Activated CD8-positive, alpha-beta T cell treated with anti-CD3 and anti-CD28 coated beads for 36 hours (primary cell): ENCODE data around the gene BDP1. TPM values are rescaled to one million over a fixed set of nuclear protein-coding genes. Genes with fewer than 3 reads are reported as not detected.

Experiments
- ATAC-seq: fragments of 200-7000 bp; cut with Tn5 transposase; one replicate; pipeline ENCODE4 v1.10.0; 2021; ENCODE audit warnings: mild to moderate bottlenecking, moderate library complexity
- CTCF ChIA-PET: fragments of 350-600 bp; sonication (Branson Sonifier 250); formaldehyde crosslinking; loops from one replicate; lab custom pipeline; 2021; ENCODE audit warnings: antibody characterized with exemption; lab: Charles Lee
- POLR2A ChIA-PET: fragments of 350-600 bp; sonication (Branson Sonifier 250); formaldehyde crosslinking; loops from one replicate; lab custom pipeline; 2021; ENCODE audit warnings: antibody characterized with exemption; lab: Charles Lee
- DNase-seq: peaks from one replicate; pipeline ENCODE4 v3.0.0-alpha.2; 2020
- H3K27ac Mint-ChIP-seq: one replicate; pipeline ENCODE4 v1.8.0; 2021; ENCODE audit warnings: mild to moderate bottlenecking, mixed read lengths
- H3K27me3 Mint-ChIP-seq: one replicate; pipeline ENCODE4 v1.8.0; 2021; ENCODE audit warnings: mixed read lengths
- H3K36me3 Mint-ChIP-seq: one replicate; pipeline ENCODE4 v1.8.0; 2021; ENCODE audit warnings: low read depth, mixed read lengths
- H3K4me1 Mint-ChIP-seq: one replicate; pipeline ENCODE4 v1.8.0; 2021; ENCODE audit warnings: low read depth, mixed read lengths
- H3K4me3 Mint-ChIP-seq: one replicate; pipeline ENCODE4 v1.8.0; 2021; ENCODE audit warnings: mild to moderate bottlenecking, moderate library complexity, mixed read lengths
- H3K9me3 Mint-ChIP-seq: one replicate; pipeline ENCODE4 v1.8.0; 2021; ENCODE audit warnings: mixed read lengths
- CTCF ChIP-seq: fragments of 200-600 bp; IDR thresholded peaks from one replicate; pipeline ENCODE4 v1.8.0; 2022; ENCODE audit warnings: antibody characterized with exemption, mild to moderate bottlenecking
- intact Hi-C: fragments of 100-400 bp; cut with micrococcal nuclease; formaldehyde crosslinking; loops from one replicate; pipeline ENCODE4 v1.10.0; 2022
- total RNA-seq, 2 experiments: library from RNA; stranded (reverse); gene quantifications; one replicate each; pipeline ENCODE4 v1.2.3, GENCODE V29; 2021

BDP1 gene
- total RNA-seq, 2 experiments from 2014 or later: 26.8 TPM

DNA sequence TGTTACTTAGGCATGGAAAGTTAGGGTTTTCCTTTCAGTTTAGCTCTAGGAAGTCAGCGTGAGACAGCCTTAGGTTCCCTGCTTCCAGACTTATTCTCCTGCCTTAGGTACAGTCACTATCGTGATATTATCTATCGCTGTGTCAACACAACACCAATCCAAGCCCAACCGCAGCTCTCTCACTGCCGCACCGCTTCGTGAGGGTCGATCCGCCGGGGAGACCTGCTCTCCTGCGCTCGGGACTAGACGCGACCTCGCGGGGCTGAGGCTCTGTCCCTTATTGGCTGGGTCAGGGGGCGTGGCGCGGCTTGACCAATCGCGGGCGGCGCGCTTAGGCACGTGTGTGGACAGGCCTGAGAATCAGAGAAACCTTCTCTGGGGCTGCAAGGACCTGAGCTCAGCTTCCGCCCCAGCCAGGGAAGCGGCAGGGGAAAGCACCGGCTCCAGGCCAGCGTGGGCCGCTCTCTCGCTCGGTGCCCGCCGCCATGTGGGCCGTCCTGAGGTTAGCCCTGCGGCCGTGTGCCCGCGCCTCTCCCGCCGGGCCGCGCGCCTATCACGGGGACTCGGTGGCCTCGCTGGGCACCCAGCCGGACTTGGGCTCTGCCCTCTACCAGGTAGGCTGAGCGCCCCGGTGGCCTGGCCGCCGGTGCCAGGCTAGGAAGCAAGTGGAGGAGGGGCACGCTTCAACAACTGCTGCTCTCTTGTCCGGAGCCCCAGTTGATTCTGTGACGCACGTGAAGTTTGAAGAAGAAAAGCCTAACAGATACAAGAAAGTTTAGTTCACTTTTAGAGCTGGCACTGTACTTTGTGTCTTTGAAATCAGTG is 131.7 kb downstream of the BDP1 start, which contains the start of gene MCCC2:
TSS of gene MCCC2 (plus strand) at position 400 of the 825 bp plus-strand sequence. CDS start at position 486, 86 bp downstream.
- no peak for TF ChIP-seq CTCF
- ChIA-PET POLR2A (interaction anchor here (0.9 to 5.7 kb wide), 4 partner anchors 14 to 132 kb away, joined by 3 to 40 read pairs (median 4); partner anchors contain the start of gene BDP1), CTCF (interaction anchor here (1.1 to 4.3 kb wide), 3 partner anchors 10 to 33 kb away, joined by 3 to 30 read pairs (median 3); no protein-coding TSS in a partner anchor)
- H3K4me1 Mint-ChIP-seq: peaks cover 34% of the 10 kb centered on the region
- peaks cover 18% of the 10 kb centered on the region for H3K36me3 Mint-ChIP-seq
- peak; percentile 99 for DNase-seq
- peak; percentile 99 for ATAC-seq
- H3K9me3 Mint-ChIP-seq: no peaks in the 10 kb centered on the region
- H3K27ac Mint-ChIP-seq: peak within 1 kb of the TSS; percentile 98
- H3K27me3 Mint-ChIP-seq: no peaks in the 10 kb centered on the region
- H3K4me3 Mint-ChIP-seq: peak within 1 kb of the TSS; percentile 80
- intact Hi-C loops: loop anchor here (2.0 kb wide), 1 partner anchor 14 kb away; no protein-coding TSS in a partner anchor

DNA sequence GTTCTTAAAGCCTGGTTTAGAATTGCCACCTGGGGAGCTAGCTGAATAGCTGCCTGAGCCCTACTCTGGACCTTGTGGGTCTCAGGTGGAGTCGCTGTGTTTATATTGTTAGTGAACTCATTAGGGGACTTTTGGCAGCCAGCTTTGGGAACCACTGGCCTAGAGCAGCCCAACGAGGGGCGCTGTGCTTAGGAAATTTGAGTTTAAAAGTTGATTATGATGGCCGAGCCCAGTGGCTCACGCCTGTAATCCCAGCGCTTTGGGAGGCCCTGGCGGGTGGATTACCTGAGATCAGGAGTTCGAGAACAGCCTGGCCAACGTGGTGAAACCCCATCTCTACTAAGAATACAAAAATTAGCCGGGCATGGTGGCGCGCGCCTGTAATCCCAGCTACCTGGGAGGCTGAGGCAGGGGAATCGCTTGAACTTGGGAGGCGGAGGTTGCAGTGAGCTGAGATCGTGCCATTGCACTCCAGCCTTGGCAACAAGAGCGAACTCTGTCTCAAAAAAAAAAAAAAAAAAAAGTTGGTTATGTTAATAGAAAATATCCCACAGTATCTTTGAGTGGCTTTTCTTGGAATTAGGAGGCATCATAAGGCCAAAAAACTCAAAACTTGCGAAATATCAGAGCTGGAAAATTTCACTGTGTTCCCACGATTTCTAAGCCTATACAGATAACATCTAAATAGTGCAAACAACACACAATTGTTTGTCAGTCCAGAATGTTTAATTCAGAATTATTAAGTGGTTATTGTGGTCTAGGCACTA is 132.5 kb downstream of the BDP1 start:
- Mint-ChIP-seq H3K4me3 (peak overlapping the region; percentile 80), H3K36me3 (peaks cover 22% of the 10 kb centered on the region), H3K27ac (peak overlapping the region; percentile 92), H3K27me3 (no peaks in the 10 kb centered on the region), H3K4me1 (peaks cover 37% of the 10 kb centered on the region), H3K9me3 (no peaks in the 10 kb centered on the region)
- peak; percentile 35 for DNase-seq
- no peak for TF ChIP-seq CTCF
- CTCF ChIA-PET: interaction anchor here (1.1 to 4.3 kb wide), 3 partner anchors 10 to 32 kb away, joined by 3 to 30 read pairs (median 3); no protein-coding TSS in a partner anchor
- POLR2A ChIA-PET: interaction anchor here (1.3 to 5.7 kb wide), 3 partner anchors 13 to 132 kb away, joined by 3 to 40 read pairs (median 4); partner anchors contain the start of gene BDP1
- ATAC-seq: no peak
- intact Hi-C loops: loop anchor here (2.0 kb wide), 1 partner anchor 13 kb away; no protein-coding TSS in a partner anchor

- no peak for TF ChIP-seq CTCF
- ChIA-PET POLR2A (interaction anchor here (1.3 to 5.7 kb wide), 2 partner anchors 12 to 133 kb away, joined by 4 to 40 read pairs; partner anchors contain the start of gene BDP1), CTCF (interaction anchor here (1.2 to 4.3 kb wide), 2 partner anchors 13 to 31 kb away, joined by 3 to 30 read pairs; no protein-coding TSS in a partner anchor)
- ATAC-seq (no peak), DNase-seq (no peak)
- Mint-ChIP-seq H3K4me1 (peaks cover 37% of the 10 kb centered on the region), H3K27me3 (no peaks in the 10 kb centered on the region), H3K9me3 (no peaks in the 10 kb centered on the region), H3K4me3 (peak overlapping the region; percentile 80), H3K27ac (peak overlapping the region; percentile 20), H3K36me3 (peaks cover 22% of the 10 kb centered on the region)
- intact Hi-C loops: no loop called here
These were observed 133.1 kb downstream of the BDP1 start for GRCh38 chr5:71588533-71588885.

DNA sequence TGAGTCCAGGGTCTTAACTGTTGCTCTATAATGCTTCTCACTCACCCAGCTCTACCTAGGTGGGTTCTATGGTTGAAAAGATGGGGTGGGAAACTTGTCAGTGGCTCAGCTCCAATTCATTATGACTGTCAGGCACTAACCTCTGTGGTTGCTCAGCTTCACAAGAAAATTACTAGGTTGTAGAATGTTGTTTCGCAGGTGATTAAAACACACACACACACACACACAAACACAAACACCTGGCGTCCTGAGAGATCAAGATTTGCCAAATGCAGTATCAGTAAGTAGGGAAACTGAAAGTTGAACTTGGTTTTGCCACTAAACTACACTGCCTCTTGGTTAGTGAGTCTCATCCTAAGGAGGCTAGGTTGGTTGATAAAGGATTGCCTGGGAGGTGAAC is 134.5 kb downstream of the BDP1 start:
- intact Hi-C loops: no loop called here
- ATAC-seq (no peak), DNase-seq (peak; percentile 17)
- Mint-ChIP-seq H3K4me1 (peaks cover 37% of the 10 kb centered on the region), H3K36me3 (peaks cover 30% of the 10 kb centered on the region), H3K27ac (peak overlapping the region; percentile 43), H3K4me3 (peak overlapping the region; percentile 80), H3K27me3 (no peaks in the 10 kb centered on the region), H3K9me3 (no peaks in the 10 kb centered on the region)
- no peak for TF ChIP-seq CTCF
- ChIA-PET POLR2A (interaction anchor here (5.7 kb wide), 1 partner anchor 11 kb away, joined by 40 read pairs; no protein-coding TSS in a partner anchor), CTCF (interaction anchor here (4.3 kb wide), 1 partner anchor 11 kb away, joined by 38 read pairs; no protein-coding TSS in a partner anchor)
